Gastroesophageal sphincter (tissue), 3 donors: ENCODE data around the gene UGT1A8.

Source experiments
- POLR2A ChIP-seq, 2 donors: fragments of 450-650 bp; IDR thresholded peaks; one replicate each; pipeline ENCODE4 v1.6.1; 2017; ENCODE audit warnings: antibody characterized with exemption in 2 of 2, mild to moderate bottlenecking in 2 of 2, moderate library complexity in 1 of 2
- POLR2AphosphoS5 ChIP-seq: sonication (generic); formaldehyde crosslinking; IDR thresholded peaks from one replicate; pipeline ENCODE4 v1.6.1; 2017; ENCODE audit warnings: antibody characterized with exemption
- TF ChIP-seq, protein P1 (sequence below), 4 experiments: fragments of 200-600 bp in 2 of 4; fragments of 450-650 bp in 2 of 4; sonication (generic) in 1 of 4; IDR thresholded peaks; one replicate each; pipeline ENCODE4 v1.5.1; 2017 to 2019; ENCODE audit warnings: antibody characterized with exemption in 4 of 4, mild to moderate bottlenecking in 2 of 4, moderate library complexity in 2 of 4

DNA sequence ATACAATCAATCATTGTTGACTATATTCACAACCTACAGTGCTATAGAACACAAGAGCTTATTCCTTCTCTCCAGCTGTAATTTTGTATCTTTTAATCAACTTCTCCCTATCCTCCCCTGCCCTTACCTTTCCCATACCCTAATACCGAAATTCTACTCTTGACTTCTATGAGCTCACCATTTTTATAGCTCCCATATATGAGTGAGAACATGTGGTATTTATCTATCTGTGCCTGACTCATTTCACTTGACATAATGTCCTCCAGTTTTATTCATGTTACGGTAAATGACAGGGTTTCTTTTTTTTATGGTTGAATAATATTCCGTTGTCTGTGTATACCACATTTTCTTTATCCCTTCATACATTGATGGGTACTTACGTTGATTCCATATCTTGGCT, 163.3 kb downstream of the UGT1A8 start:
- TF ChIP-seq, protein P1, sequence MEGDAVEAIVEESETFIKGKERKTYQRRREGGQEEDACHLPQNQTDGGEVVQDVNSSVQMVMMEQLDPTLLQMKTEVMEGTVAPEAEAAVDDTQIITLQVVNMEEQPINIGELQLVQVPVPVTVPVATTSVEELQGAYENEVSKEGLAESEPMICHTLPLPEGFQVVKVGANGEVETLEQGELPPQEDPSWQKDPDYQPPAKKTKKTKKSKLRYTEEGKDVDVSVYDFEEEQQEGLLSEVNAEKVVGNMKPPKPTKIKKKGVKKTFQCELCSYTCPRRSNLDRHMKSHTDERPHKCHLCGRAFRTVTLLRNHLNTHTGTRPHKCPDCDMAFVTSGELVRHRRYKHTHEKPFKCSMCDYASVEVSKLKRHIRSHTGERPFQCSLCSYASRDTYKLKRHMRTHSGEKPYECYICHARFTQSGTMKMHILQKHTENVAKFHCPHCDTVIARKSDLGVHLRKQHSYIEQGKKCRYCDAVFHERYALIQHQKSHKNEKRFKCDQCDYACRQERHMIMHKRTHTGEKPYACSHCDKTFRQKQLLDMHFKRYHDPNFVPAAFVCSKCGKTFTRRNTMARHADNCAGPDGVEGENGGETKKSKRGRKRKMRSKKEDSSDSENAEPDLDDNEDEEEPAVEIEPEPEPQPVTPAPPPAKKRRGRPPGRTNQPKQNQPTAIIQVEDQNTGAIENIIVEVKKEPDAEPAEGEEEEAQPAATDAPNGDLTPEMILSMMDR (IDR thresholded peaks at IDR 0.05) = no peak
- TF ChIP-seq POLR2AphosphoS5 (no peak), POLR2A (IDR thresholded peaks at IDR 0.05) (no peak)
